Measurements from ENCODE around the gene PIM3.

DNA sequence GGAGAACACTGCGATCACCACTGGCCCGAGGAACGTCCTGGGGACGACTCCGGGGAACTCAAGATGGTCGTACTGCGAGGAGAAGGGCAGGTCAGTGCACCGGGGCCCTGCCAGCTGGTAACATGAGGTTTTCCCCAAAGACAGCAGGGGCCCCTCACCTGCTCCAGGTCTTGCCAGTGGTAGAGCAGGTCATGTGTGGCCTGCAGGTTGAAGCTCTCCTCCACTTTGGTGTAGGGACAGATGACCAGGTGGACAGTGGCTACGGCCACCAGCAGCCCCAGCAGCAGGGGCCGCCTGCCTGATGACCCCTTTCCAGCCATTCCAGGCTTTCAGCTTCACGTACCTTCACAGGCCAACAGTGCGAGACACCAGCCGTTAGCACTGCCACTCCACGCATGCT is 47.1 kb upstream of the PIM3 start:
- TF ChIP-seq, protein P1, sequence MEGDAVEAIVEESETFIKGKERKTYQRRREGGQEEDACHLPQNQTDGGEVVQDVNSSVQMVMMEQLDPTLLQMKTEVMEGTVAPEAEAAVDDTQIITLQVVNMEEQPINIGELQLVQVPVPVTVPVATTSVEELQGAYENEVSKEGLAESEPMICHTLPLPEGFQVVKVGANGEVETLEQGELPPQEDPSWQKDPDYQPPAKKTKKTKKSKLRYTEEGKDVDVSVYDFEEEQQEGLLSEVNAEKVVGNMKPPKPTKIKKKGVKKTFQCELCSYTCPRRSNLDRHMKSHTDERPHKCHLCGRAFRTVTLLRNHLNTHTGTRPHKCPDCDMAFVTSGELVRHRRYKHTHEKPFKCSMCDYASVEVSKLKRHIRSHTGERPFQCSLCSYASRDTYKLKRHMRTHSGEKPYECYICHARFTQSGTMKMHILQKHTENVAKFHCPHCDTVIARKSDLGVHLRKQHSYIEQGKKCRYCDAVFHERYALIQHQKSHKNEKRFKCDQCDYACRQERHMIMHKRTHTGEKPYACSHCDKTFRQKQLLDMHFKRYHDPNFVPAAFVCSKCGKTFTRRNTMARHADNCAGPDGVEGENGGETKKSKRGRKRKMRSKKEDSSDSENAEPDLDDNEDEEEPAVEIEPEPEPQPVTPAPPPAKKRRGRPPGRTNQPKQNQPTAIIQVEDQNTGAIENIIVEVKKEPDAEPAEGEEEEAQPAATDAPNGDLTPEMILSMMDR (IDR thresholded peaks at IDR 0.05): no peak
- TF ChIP-seq ZFX (IDR thresholded peaks at IDR 0.05; ENCODE audit: borderline replicate concordance): no peak
